ENCODE data around the gene LTA4H. TPM values are rescaled to one million over a fixed set of nuclear protein-coding genes. Genes with fewer than 3 reads are reported as not detected.
A peak's percentile ranks its signal among the peaks of the same experiment; 100 is the strongest.

LTA4H gene
- total RNA-seq, 1 donor from 2014 or later, result 83.5 TPM

GRCh38 chr12:96061864-96062453 lies 26.6 kb upstream of the LTA4H start:
- DNase-seq (ENCODE audit: low read depth) (peak; percentile 78), FAIRE-seq (no peak)
- TF ChIP-seq, protein P1, sequence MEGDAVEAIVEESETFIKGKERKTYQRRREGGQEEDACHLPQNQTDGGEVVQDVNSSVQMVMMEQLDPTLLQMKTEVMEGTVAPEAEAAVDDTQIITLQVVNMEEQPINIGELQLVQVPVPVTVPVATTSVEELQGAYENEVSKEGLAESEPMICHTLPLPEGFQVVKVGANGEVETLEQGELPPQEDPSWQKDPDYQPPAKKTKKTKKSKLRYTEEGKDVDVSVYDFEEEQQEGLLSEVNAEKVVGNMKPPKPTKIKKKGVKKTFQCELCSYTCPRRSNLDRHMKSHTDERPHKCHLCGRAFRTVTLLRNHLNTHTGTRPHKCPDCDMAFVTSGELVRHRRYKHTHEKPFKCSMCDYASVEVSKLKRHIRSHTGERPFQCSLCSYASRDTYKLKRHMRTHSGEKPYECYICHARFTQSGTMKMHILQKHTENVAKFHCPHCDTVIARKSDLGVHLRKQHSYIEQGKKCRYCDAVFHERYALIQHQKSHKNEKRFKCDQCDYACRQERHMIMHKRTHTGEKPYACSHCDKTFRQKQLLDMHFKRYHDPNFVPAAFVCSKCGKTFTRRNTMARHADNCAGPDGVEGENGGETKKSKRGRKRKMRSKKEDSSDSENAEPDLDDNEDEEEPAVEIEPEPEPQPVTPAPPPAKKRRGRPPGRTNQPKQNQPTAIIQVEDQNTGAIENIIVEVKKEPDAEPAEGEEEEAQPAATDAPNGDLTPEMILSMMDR (IDR thresholded peaks at IDR 0.05; ENCODE audit: insufficient read depth, low read length, severe bottlenecking), result peak; percentile 83
- H3K4me3 ChIP-seq (ENCODE audit: low read depth, low read length), result no peak overlapping the region
- no peaks in the 10 kb centered on the region for H3K27me3 ChIP-seq (ENCODE audit: control insufficient read depth, insufficient read depth, low read length)
- H3K36me3 ChIP-seq (ENCODE audit: control insufficient read depth, insufficient read depth, low read length), result no peaks in the 10 kb centered on the region

- TF ChIP-seq, protein P1 (IDR thresholded peaks at IDR 0.05; ENCODE audit: insufficient read depth, low read length, severe bottlenecking), result no peak
- DNase-seq (ENCODE audit: low read depth) (no peak), FAIRE-seq (no peak)
These were observed 25.9 kb upstream of the LTA4H start for GRCh38 chr12:96061323-96061722.

DNA sequence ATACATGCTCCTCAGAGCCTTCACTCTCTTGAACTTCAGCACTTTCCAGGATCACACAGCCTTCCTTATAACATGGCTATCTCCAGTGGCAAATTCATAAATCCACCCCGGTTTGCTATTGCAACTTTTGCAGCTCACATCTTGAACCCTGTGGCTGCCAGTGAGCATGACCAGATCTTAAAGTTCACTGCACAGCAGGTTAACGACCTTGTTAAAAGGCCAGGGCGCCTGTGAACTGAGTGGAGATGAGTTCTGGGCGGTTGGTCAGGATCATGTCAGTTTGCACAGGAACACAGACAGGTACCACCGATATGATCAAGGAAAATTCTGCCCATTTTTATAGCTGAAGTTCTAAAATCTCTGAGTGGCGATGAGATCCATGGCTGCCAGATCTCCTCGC lies 24.7 kb upstream of the LTA4H start:
- Histone ChIP-seq H3K36me3 (ENCODE audit: control insufficient read depth, insufficient read depth, low read length) (no peaks in the 10 kb centered on the region), H3K4me3 (ENCODE audit: low read depth, low read length) (no peak overlapping the region), H3K27me3 (ENCODE audit: control insufficient read depth, insufficient read depth, low read length) (no peaks in the 10 kb centered on the region)
- FAIRE-seq (no peak), DNase-seq (ENCODE audit: low read depth) (no peak)
- TF ChIP-seq, protein P1 (IDR thresholded peaks at IDR 0.05; ENCODE audit: insufficient read depth, low read length, severe bottlenecking), result no peak

More at GRCh38 chr12:96061323-96061722, 25.9 kb upstream of the LTA4H start:
- Histone ChIP-seq H3K27me3 (ENCODE audit: control insufficient read depth, insufficient read depth, low read length) (no peaks in the 10 kb centered on the region), H3K36me3 (ENCODE audit: control insufficient read depth, insufficient read depth, low read length) (no peaks in the 10 kb centered on the region), H3K4me3 (ENCODE audit: low read depth, low read length) (no peak overlapping the region)

GRCh38 chr12:96057986-96058553 lies 22.7 kb upstream of the LTA4H start:
- FAIRE-seq (no peak), DNase-seq (ENCODE audit: low read depth) (no peak)
- no peaks in the 10 kb centered on the region for H3K36me3 ChIP-seq (ENCODE audit: control insufficient read depth, insufficient read depth, low read length)
- no peaks in the 10 kb centered on the region for H3K27me3 ChIP-seq (ENCODE audit: control insufficient read depth, insufficient read depth, low read length)
- TF ChIP-seq, protein P1 (IDR thresholded peaks at IDR 0.05; ENCODE audit: insufficient read depth, low read length, severe bottlenecking), result no peak
- H3K4me3 ChIP-seq (ENCODE audit: low read depth, low read length), result no peak overlapping the region

DNA sequence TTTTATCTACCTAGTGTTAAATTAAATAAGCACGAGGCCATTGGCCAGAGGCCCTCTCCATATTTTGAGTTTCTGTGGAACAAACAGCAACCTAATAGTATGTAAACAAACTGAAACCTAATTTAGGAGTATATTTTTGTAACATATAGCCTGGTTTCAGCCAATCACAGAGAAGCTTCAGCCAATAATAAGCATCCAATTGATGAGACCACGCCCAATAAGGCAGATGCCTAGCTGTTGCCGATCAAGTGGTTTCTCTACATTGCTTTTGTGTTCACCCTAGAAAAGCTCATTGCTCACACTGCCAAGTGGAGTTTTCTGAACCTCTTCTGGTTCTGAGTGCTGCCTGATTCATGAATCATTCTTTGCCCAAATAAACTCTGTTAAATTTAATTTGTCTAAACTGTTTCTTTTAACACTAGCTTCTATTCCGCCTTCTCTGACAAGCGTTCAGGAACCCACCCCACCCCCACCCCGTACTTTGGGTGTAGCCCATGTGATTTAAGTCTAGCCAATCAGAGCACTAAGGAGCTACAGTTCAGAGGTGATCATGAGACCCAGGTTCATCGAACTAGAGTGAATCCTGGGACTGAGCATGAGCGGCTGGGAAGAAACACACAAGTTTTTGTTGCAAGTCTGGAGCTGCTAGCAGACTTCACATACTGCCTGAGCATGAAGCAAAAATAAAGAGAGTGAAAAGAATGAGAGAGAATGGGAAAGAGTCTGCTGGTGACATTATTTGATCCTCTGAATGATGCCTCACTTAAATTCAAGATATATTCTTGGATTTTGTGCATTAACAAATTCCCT lies 21.5 kb upstream of the LTA4H start:
- FAIRE-seq (no peak), DNase-seq (ENCODE audit: low read depth) (no peak)
- Histone ChIP-seq H3K4me3 (ENCODE audit: low read depth, low read length) (no peak overlapping the region), H3K27me3 (ENCODE audit: control insufficient read depth, insufficient read depth, low read length) (no peaks in the 10 kb centered on the region), H3K36me3 (ENCODE audit: control insufficient read depth, insufficient read depth, low read length) (no peaks in the 10 kb centered on the region)
- TF ChIP-seq, protein P1 (IDR thresholded peaks at IDR 0.05; ENCODE audit: insufficient read depth, low read length, severe bottlenecking), result no peak

Measured in bronchial epithelial cell (primary cell).